DND-41 (cell line): ENCODE data around the gene WTAP.

Source experiments
- EZH2 ChIP-seq: IDR thresholded peaks from 3 replicates; pipeline ENCODE4 v1.6.1; 2012; ENCODE audit warnings: borderline replicate concordance, low read depth, mild to moderate bottlenecking, moderate library complexity, low read length, inconsistent platforms; ENCODE audit not compliant: severe bottlenecking
- TF ChIP-seq, protein P1 (sequence below): IDR thresholded peaks from 2 replicates; pipeline ENCODE4 v1.5.1; 2012; ENCODE audit warnings: borderline replicate concordance, low read length, moderate library complexity, mild to moderate bottlenecking; ENCODE audit not compliant: poor library complexity, severe bottlenecking; ENCODE audit errors: extremely low read depth

DNA sequence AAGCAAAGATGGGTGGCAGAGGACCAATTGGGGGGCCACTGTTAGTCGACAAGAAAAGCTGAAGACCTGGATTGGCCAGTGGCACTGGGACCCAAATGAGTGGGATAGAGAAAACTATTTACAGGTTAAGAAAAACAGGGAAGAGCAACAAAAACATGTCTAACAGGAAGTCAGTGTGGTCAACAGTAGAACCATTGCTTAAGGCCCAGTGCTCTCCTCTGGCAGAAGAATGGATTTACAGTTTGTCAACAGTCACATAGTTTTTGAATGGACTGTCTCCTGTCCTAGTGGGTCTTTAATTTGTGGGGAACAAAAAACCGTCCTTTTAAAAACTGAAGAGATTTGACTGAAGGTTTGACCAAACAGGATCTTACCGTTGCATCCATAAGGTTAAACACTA, 12.1 kb upstream of the WTAP start:
- TF ChIP-seq, protein P1, sequence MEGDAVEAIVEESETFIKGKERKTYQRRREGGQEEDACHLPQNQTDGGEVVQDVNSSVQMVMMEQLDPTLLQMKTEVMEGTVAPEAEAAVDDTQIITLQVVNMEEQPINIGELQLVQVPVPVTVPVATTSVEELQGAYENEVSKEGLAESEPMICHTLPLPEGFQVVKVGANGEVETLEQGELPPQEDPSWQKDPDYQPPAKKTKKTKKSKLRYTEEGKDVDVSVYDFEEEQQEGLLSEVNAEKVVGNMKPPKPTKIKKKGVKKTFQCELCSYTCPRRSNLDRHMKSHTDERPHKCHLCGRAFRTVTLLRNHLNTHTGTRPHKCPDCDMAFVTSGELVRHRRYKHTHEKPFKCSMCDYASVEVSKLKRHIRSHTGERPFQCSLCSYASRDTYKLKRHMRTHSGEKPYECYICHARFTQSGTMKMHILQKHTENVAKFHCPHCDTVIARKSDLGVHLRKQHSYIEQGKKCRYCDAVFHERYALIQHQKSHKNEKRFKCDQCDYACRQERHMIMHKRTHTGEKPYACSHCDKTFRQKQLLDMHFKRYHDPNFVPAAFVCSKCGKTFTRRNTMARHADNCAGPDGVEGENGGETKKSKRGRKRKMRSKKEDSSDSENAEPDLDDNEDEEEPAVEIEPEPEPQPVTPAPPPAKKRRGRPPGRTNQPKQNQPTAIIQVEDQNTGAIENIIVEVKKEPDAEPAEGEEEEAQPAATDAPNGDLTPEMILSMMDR, result no peak
- no peak for TF ChIP-seq EZH2
